Measurements from ENCODE around the gene TFDP2. TPM values are rescaled to one million over a fixed set of nuclear protein-coding genes. Genes with fewer than 3 reads are reported as not detected.
"Not testable (repeated sequence)": the region's sequence is repeated elsewhere in the genome, so short reads cannot be mapped to it uniquely, and the experiment has no call there.

Gene TFDP2
- total RNA-seq, 1 experiment from 2014 or later = 43.2 TPM

- no peaks in the 10 kb centered on the region for H3K9me3 Mint-ChIP-seq (ENCODE audit: unreplicated experiment)
- ChIA-PET CTCF (interaction anchor here (0.6 to 1.0 kb wide), 3 partner anchors 12 to 355 kb away, joined by 3 read pairs; no protein-coding TSS in a partner anchor), POLR2A (interaction anchor here (0.6 to 1.6 kb wide), 5 partner anchors 8 to 355 kb away, joined by 3 to 5 read pairs (median 4); no protein-coding TSS in a partner anchor)
- no peaks in the 10 kb centered on the region for H3K27me3 Mint-ChIP-seq (ENCODE audit: insufficient read depth, unreplicated experiment)
- no peak for DNase-seq (ENCODE audit: unreplicated experiment)
- intact Hi-C loops (cut with micrococcal nuclease) = no loop called here
- no peak for TF ChIP-seq CTCF (IDR thresholded peaks at IDR 0.05; ENCODE audit: unreplicated experiment)
- peaks cover 66% of the 10 kb centered on the region for H3K36me3 Mint-ChIP-seq (ENCODE audit: insufficient read depth, unreplicated experiment)
- no peaks in the 10 kb centered on the region for H3K4me1 Mint-ChIP-seq (ENCODE audit: insufficient read depth, unreplicated experiment)
- H3K4me3 Mint-ChIP-seq (ENCODE audit: unreplicated experiment) = no peak overlapping the region
- H3K27ac Mint-ChIP-seq (ENCODE audit: low read depth, unreplicated experiment) = peak overlapping the region; percentile 71
- no TSS peak for BruUV-seq (replicated peaks)
Measured at GRCh38 chr3:141928631-141929270, 220.6 kb downstream of the TFDP2 start.

GRCh38 chr3:141926929-141927328 is 222.4 kb downstream of the TFDP2 start:
- no TSS peak for BruUV-seq (replicated peaks)
- ChIA-PET CTCF (interaction anchor here (0.6 to 1.3 kb wide), 4 partner anchors 14 to 556 kb away, joined by 3 to 8 read pairs (median 4); no protein-coding TSS in a partner anchor), POLR2A (interaction anchor here (0.6 to 1.1 kb wide), 4 partner anchors 14 to 956 kb away, joined by 3 to 5 read pairs (median 3); no protein-coding TSS in a partner anchor)
- TF ChIP-seq CTCF (IDR thresholded peaks at IDR 0.05; ENCODE audit: unreplicated experiment) = no peak
- Mint-ChIP-seq H3K4me3 (ENCODE audit: unreplicated experiment) (no peak overlapping the region), H3K4me1 (ENCODE audit: insufficient read depth, unreplicated experiment) (no peaks in the 10 kb centered on the region), H3K36me3 (ENCODE audit: insufficient read depth, unreplicated experiment) (peaks cover 84% of the 10 kb centered on the region), H3K27me3 (ENCODE audit: insufficient read depth, unreplicated experiment) (no peaks in the 10 kb centered on the region), H3K9me3 (ENCODE audit: unreplicated experiment) (no peaks in the 10 kb centered on the region), H3K27ac (ENCODE audit: low read depth, unreplicated experiment) (no peak overlapping the region)
- no peak for DNase-seq (ENCODE audit: unreplicated experiment)
- intact Hi-C loops (cut with micrococcal nuclease) = no loop called here

GRCh38 chr3:141925677-141926076 is 223.7 kb downstream of the TFDP2 start:
- H3K9me3 Mint-ChIP-seq (ENCODE audit: unreplicated experiment); DNase-seq (ENCODE audit: unreplicated experiment); POLR2A ChIA-PET; H3K4me3 Mint-ChIP-seq (ENCODE audit: unreplicated experiment); CTCF ChIA-PET; H3K27ac Mint-ChIP-seq (ENCODE audit: low read depth, unreplicated experiment); H3K4me1 Mint-ChIP-seq (ENCODE audit: insufficient read depth, unreplicated experiment); H3K27me3 Mint-ChIP-seq (ENCODE audit: insufficient read depth, unreplicated experiment); intact Hi-C loops (cut with micrococcal nuclease): not testable (repeated sequence)
- BruUV-seq (replicated peaks) = TSS peak; percentile 87
- peaks cover 88% of the 10 kb centered on the region for H3K36me3 Mint-ChIP-seq (ENCODE audit: insufficient read depth, unreplicated experiment)

- no peak for TF ChIP-seq CTCF (IDR thresholded peaks at IDR 0.05; ENCODE audit: unreplicated experiment)
- no TSS peak for BruUV-seq (replicated peaks)
- DNase-seq (ENCODE audit: unreplicated experiment) = no peak
- Mint-ChIP-seq H3K36me3 (ENCODE audit: insufficient read depth, unreplicated experiment) (peaks cover 89% of the 10 kb centered on the region), H3K4me3 (ENCODE audit: unreplicated experiment) (no peak overlapping the region), H3K4me1 (ENCODE audit: insufficient read depth, unreplicated experiment) (no peaks in the 10 kb centered on the region), H3K27me3 (ENCODE audit: insufficient read depth, unreplicated experiment) (no peaks in the 10 kb centered on the region), H3K9me3 (ENCODE audit: unreplicated experiment) (no peaks in the 10 kb centered on the region), H3K27ac (ENCODE audit: low read depth, unreplicated experiment) (peak overlapping the region; percentile 10)
- ChIA-PET POLR2A (no interaction called here), CTCF (no interaction called here)
- intact Hi-C loops (cut with micrococcal nuclease) = no loop called here
Measured at GRCh38 chr3:141921316-141921715, 228.0 kb downstream of the TFDP2 start.
